HG02943 (cell line): ENCODE data around the gene NUDC.
"Not testable (repeated sequence)": the region's sequence is repeated elsewhere in the genome, so short reads cannot be mapped to it uniquely, and the experiment has no call there.

Experiments
- ATAC-seq: cut with Tn5 transposase; IDR thresholded peaks from one replicate; pipeline ENCODE4 v1.9.1; 2021; ENCODE audit warnings: mild to moderate bottlenecking, low read depth, moderate library complexity; ENCODE audit not compliant: unreplicated experiment

NUDC gene

GRCh38 chr1:26981146-26981846, 59.8 kb downstream of the NUDC start:
- no peak for ATAC-seq

GRCh38 chr1:26983863-26984262, 62.3 kb downstream of the NUDC start:
- no peak for ATAC-seq

- ATAC-seq, result no peak
Observed at GRCh38 chr1:26984291-26984690, 62.7 kb downstream of the NUDC start.

GRCh38 chr1:26986658-26987057, 65.1 kb downstream of the NUDC start:
- ATAC-seq, result no peak

- not testable (repeated sequence) for ATAC-seq
Observed at GRCh38 chr1:26989403-26990109, 68.0 kb downstream of the NUDC start.

- ATAC-seq, result no peak
Observed at GRCh38 chr1:26991310-26992116, 70.0 kb downstream of the NUDC start.

- no peak for ATAC-seq
Observed at GRCh38 chr1:26993237-26994019, 71.9 kb downstream of the NUDC start, which contains the start of gene TRNP1. Gene TRNP1, plus strand, starts transcription at chr1:26993692. Its CDS starts 95 bp downstream, at chr1:26993787.

GRCh38 chr1:26994020-26994786, 72.7 kb downstream of the NUDC start:
- no peak for ATAC-seq

GRCh38 chr1:26994787-26995517, 73.4 kb downstream of the NUDC start:
- no peak for ATAC-seq

- no peak for ATAC-seq
Observed at GRCh38 chr1:26996024-26996423, 74.5 kb downstream of the NUDC start.
